Ammon's horn (tissue), 1 donor: Measurements from ENCODE around the gene CREG2.

Source experiments
- DNase-seq: peaks from one replicate; pipeline ENCODE4 v3.0.0-alpha.2; 2016; ENCODE audit warnings: low spot score

The CREG2 gene

DNA sequence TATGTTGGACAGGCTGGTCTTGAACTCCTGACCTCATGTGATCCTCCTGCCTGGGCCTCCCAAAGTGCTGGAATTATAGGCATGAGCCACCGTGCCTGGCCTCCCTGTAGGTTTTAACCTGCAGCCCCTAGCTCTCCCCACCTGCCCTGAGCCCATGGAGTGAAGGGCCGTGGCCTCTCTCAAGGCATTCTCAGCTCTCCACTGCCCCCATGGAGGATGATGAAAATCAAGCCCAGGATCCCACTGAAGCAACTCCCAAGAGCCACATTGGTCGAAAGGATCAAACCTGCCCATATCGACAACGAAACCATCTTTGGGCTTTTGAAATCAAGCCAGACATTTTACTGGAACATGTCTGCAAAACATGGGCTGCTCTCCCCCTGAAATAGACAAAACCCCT lies 22.4 kb upstream of the CREG2 start:
- DNase-seq = no peak

DNA sequence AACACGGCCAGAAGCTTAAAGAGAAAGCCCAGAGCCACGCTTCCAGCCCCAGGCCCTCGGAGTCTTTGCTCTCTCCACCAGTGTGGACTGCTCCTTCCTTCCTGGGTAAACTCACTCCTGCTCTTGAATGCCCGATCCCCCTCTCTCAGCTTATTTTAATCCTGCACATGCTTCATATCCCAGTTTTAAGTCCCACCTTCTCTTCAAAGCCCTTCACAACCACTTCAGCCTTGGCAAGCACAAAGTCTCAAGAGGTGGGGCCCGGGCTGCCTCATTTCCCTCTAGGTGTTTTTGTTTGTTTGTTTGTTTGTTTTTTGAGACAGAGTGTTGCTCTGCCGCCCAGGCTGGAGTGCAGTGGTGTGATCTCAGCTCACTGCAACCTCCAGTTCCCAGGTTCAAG lies 21.6 kb upstream of the CREG2 start:
- no peak for DNase-seq

DNA sequence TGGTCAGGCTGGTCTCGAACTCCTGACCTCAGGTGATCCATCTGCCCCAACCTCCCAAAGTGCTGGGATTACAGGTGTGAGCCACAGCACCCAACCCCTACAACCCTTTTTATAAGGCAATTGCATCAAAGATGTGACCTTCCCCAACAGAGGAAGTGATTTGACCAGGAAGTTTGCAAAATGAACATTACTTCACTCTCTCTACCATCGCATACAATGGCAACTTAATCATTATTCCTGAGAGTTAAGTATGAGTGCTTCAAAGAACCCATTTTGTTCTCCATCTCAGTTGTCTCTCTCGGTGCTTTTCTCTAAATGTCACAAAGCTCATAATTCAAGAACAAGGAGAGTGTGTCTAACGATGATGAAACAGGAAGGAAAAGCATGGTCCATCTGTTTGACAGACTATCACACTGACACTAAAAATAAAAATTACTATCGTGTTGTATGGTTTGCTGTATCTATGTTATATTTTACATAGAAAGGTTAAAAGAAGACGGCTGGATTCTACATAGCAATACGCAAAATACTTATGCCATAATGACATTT lies 18.1 kb upstream of the CREG2 start:
- no peak for DNase-seq

DNA sequence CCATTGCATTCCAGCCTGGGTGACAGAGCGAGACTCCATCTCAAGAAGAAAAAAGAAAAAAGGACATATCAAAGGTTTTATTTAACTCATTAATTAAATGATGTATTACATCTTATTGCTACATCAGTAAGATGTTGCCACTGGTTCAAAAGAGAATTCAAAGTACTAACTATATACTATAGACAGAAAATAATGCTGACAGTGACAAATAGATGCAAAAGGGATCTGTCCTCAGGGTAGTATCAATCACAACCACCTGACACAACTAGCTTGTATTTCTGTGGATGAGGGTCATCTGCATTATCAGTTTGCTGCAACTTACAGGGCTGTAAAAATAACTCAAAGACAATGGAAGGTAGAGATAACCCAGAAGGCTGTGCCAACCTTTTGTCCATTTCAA lies 16.4 kb upstream of the CREG2 start:
- no peak for DNase-seq

DNA sequence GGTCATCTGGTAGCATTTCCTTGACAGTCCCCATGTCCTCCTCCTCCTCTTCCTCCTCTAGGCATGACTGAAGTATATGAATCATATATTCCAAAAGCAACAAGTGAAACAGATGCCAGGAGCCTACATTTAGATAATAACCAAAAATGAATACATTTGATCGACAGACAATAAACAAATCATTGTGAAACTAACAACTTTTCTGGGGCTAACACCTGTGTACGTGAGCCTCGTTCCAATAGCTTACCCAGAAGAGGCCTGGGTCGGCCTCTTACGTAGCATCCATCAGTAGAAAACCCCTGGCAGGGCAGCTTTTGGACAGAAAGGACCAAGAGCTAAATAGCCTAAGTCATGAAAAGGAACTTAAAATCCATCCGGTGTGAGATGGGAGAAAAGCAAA lies 15.3 kb upstream of the CREG2 start:
- no peak for DNase-seq

DNA sequence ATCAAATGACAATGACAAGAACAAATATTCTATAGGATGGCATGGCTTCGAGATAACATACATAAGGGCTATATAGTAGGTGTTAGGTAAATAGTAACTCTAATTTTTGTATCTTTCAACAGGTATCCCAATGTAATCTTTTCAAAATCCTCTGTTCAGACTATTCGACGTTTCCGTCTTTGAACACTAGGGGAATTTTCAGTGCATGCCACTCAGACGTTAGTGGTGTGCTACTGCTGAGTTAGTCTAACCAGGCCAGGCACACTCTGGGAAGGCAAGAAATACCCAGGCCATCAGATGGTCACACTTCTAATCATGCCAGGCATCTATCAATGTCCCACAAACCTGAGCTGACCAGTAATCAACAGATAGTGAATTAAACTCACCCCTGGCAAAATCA lies 14.6 kb upstream of the CREG2 start:
- DNase-seq = no peak

DNA sequence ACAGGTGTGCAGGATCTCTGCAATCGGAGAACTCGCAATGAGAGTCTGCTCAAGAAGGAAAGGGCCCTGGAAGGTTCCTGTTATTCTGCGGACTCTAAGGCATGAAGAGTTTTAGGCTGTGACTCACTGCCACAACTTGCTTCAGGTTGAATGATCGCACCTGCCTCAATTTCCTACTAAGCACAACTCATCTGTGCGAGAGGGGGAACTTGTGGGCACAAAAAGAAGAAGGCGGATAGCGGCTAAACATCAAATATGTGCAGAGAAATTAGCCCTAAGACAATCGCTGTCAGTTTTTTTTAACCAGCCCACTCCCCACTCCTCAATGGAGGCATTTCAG lies 14.0 kb upstream of the CREG2 start:
- DNase-seq = no peak

DNA sequence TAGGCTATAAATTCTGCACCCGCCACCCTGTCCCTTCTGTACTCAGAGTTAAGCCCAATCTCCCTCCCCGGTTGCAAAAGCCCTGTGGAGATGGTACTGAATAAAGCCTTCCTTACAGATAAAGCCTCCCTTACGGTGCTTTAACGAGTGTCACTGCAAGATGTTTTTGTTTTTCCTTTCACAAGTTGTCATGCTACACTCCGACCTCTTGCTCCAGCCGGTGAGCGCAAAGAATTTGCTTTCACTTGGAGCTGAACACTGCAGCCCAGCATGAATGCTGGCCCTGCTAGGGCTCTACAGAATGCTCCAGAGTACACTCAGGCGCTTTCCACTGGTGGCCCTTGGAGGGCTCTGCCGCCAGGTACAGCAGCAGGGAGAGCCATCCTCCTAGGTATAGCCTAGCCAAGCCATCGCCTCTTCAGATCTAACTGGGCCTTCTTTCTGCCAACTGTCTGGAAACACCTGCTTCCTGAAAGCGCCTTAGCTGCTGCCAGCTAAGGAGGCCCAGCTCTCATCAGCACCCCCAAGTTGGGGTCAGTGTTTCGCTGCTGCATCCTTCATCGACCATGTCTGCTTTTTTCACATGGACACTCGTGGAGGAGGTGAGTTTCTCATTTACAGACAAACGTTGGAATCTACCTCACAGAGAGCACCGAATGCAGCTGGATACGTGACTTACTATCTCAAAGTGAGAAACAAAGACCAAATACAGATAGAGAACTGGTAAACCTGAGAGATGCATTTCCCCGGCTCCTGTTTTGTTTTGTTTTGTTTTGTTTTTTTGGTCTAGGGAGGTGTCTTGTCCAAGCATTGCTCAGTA lies 13.4 kb upstream of the CREG2 start:
- no peak for DNase-seq

DNA sequence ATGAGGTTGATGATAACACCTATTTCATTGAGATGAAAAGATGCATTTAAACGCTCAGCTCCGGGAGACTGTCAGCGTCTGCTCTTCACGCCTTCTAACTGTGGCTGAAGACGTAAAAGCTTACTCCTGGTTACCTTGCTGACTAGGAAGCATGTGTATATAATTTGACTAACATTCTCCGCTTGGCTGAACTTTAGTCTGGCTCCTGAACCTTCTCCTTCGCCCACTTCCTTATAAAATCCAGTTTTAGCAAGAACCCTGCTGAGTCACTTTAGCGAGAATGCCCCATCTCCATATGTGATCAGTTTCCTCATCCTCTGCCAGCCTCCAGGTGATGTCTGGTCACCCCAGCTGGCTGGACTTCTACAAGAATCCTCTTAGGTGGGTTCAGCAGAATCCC lies 12.7 kb upstream of the CREG2 start:
- no peak for DNase-seq

DNA sequence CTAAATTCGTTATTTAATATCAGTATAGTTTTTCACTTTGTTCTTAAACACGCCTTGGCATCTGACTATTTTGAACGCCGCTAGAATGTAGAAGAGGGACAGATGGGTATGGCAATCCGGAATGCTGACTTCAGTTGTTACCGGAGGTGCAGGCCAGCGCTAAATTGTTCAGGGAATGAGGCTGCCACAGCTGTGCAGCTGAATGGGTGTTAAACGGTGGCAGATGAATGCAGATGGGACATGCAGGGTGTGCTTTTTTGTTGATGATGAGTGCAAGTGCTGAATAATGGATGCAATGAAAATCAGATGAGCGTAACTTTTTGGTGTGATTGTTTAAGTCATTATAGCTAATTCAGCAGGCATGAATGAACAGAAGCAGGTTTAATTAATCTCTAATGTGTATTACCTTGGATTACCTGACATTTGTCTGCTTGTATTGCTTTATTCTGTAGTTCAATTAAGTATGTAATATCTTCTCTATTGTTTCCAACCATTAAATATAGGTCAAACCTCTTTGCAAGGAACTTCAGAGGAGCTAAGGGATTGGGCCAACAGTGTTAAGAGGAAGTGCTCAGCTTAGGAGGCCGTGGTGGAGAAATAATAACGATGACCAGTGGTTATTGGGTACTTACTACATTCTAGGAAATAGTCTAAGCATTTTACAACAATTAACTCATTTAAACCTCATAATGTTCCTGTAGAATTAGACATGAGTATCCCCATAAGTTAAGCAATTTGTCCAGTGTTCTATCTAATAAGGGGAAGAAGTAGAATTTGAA lies 11.9 kb upstream of the CREG2 start:
- DNase-seq = no peak

DNA sequence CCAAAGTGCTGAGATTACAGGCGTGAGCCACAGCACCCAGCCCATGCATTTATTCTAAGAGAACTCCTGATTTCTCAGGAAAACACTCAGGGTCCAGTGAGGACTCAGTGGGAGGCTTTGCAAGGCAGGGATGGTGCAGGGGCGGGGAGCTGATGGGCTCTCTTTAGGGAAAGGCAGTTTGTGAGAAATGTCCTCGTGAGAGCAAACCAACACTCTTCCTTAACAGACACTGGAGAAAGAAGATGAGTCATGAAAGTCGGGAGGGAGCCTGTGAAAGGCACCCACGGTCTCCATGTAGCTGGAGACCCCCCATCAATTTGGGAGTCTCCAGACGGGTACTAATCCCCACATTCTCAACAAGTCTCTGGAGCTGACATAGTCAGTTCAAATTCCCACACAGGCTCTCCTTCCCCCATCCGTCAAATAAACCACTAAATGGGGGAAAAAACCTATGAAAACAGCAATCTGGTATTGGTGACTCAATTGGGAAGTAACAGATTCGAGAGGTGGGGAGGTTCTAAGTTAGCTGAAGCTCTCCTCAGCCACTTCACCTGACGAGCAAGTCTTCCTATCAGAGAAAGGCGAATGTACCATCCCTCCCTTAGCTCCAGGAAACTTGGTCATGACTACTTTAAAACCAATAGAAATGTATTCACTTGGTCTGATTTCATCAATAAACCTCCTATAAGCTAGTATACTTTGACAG lies 11.0 kb upstream of the CREG2 start:
- no peak for DNase-seq

DNA sequence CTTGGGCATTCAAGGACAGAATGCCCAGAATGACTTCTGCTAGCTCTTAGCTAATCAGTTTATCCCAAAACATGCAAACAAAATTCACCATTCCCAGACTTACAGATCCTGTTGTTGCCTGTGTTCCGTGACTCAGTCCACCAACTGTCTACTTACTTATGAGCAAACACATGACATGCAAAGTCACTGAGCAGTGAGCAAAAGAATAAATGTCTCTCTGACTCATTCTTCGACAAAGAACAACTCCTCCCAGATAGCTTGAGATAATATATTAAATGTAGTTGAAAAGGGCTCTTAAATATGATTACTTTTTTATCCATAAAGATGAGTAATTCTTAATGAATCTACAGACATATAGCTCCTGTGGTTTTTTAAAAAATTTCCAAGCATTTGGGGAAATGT lies 9.0 kb upstream of the CREG2 start:
- DNase-seq = peak; percentile 67

DNA sequence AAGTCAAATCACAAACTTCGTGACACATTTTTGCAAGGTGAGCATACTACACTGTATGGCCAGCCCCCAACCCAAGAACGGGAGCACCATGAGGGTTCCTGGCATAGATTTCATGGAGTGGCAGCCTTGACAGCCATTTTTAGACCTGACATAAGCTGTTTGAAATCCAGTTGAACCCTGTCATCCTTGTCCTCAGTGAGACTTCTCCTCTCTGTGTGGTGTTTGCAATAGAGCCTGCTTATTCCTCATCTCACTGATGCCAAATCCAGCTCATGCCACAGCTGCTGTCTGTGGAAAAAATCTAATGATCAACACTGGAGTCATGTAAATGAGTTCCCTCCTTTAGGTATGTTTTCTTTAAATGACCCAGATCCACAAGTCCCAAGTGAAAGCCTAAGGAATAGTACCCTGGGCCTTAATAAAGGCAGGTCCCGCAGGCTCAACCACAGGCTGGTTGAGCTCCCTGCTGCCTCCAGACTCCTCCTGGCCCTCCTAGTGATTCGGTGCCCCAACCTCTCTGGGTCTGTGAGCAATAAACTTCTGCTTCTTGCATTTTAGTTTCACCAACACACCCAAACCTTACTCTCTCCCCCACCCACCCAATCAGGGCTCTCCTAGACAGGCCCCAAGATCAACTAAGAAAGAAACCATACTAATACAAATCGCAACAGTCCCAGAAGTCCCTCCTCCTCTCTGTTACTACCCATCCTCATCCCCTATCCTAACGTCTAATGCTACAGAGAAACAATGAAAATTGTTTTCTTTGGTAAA lies 8.4 kb upstream of the CREG2 start:
- DNase-seq = no peak

DNA sequence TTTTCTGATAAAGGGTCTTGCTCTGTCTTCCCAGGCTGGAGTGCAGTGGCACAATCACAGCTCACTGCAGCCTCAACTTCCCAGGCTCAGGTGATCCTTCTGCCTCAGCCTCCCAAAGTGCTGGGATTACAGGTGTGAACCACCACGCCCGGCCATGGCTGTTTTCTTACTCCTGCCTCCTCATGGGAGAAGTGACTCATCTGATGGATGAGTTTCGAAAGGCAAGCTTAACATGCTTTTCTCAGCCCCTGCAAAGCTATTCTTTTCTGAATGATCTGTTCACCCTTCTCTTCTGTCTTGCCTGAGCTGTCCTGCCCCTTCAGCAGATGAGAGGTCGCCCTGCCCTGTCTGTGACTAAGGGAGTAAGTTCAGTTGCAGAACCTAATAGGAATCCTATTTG lies 929 bp upstream of the CREG2 start:
- DNase-seq = no peak

DNA sequence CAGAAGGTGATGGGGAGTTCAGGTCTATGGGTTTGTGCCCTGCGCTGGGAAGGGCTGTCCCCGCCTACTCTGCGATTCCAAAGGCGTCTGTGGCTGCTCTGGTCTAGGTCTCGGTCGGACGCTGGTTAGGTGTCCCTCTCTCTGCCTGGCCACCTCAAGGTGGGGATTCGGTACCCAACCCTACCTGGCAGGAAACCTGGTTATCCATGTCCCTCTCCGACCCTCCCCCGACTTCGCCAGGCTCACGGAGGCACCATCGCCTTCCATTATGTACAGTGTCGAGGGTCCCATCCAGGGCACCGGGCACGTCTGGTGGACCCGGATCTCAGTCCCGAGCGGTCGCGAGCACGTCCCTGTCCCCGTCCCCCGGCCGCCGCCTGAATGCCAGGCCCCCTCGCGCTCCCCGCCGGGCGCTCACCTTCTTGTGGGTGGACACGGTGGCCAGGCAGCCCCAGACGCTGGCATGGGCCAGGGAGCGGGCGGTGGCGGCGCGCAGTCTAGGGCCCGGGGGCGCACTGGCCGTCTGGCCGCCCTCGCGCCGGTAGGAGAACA lies 628 bp downstream of the CREG2 start:
- no peak for DNase-seq

DNA sequence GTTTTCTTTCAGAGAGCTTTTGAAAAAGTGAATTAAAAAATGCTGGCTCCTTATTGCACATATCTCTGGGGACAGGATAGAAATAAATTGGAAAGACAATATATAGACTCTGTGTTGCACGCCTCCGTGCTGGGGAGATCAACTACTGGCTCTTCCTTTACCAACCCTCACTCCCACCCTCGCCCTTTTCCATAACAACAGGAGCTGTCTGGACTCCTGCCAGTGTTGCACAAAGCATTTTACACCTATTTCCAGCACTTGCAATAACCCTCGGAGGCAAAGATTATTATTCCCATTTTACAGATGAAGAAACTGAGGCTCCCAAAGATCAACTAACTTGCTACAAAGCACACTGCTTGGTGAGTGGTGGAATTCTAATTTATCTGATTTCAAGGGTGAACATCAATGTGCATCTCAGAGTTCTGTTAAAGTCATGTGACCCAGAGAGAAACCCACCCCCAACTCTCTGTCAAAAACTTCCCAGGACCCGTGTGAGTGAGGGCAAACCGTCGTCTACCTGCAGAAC lies 4.2 kb downstream of the CREG2 start:
- DNase-seq = no peak

DNA sequence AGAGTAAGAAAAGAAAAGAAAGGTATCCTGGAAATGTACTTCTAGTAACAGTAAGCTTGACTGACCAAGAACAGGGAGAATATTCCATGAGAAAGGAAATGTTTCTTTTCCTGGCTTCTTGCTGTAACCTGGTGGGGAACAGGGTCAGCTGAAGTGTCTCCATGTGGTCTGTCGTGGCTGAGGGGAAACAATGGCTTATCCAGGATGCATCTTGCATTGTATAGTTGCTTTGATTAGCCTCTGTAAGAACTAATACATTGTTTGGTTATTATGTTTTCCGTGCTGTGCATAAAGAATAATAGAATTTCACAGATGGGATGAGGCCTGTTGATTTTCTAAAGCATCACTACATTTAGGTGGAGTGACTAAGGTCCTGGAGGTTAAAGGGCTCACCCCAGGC lies 4.9 kb downstream of the CREG2 start:
- no peak for DNase-seq

DNA sequence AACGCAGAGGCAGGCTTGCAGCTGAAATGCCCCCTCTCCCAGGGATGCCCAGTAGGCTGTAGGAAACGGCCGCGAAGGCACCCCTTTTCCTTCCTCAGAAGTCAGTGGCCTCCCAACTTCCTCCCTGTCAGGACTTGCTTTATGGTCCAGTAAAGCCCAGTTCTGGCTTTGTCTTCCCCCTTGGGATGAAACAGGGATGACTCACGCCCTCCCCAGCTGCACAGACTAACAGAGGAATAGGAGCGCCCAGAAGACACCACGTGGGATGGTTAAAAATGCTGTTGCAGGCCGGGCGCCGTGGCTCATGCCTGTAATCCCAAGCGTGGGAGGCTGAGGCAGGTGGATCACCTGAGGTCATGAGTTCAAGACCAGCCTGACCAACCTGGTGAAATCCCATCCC lies 6.9 kb downstream of the CREG2 start:
- DNase-seq = no peak

DNA sequence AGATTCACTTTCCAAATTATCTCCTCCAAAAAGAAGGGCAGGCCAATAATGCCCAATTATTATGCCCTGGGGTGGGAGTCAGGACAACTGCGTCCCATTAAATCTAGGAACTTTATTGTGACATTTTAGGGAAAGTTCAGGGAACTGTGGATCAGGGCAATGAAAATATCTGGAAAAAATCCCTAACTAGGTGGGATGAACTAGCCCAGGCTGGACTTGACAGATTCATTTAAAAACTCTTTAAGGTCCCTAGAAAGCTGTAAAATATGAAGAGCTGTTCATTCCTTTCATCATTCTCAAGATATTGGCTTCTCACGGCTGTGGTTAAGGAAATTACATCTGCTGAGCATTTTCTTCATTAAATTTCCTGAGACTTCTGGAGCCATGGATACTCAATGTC lies 8.2 kb downstream of the CREG2 start:
- no peak for DNase-seq

DNA sequence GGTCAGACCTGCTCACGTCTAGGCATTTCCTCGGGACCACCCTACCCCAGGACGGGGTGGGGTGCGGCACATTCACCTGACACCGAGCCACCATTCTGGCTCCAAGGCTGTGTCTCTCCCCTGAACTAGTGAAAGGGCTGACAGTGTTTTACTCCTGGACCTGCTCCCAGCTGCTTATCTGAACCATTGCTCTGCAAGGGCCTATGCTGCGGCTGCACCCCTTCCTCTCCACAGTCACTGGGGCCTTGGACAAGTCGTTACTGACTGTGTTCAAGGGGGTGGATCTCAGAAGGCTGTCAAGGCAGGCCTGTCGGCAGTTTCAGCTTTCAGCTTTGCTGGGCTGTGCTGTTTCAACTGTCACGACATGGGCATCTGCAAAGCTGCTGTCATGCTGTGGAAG lies 11.7 kb downstream of the CREG2 start:
- DNase-seq = no peak

DNA sequence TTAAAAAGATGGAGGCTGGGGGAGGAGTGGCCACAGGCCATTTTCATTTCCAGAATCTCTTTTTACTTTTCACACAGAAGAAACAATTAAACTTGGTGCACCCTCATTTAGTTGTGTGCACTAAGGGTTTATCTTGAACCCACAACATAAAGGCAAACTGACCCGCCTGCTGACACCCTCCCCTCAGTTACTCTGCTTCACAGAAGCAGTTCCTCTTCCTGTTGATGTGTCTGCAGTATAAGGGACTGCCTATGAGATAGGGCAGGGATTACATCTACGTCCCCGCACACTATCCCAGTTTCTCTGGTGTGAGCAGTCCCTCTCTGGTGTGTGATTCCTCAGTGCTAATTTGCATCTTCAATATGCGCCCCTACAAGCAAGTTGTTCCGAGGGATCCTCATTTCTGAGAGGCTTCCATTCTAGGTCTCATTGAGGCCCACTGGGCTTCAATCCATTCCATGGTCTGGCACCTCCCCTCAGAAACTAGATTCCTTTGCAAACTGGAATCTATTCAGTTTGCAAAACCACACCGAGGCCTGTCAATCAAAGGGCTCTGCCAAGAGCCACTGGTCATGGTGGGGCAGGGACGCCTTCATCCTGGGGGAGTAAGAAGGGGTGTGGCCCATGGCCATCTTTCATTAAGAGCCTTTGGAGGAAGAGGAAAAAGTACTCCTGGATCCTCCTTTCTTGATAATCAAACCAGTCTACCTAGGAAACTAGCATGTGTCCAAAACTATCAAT lies 12.3 kb downstream of the CREG2 start:
- no peak for DNase-seq
